NT2/D1 (cell line): Measurements from ENCODE around the gene ZNF805.

Source experiments
- SUZ12 ChIP-seq: IDR thresholded peaks from 2 replicates; pipeline ENCODE4 v1.6.1; 2011; ENCODE audit not compliant: insufficient read length, insufficient read depth; ENCODE audit errors: extremely low read depth
- YY1 ChIP-seq: IDR thresholded peaks from 2 replicates; pipeline ENCODE4 v1.6.1; 2011; ENCODE audit not compliant: insufficient read length, insufficient read depth

- TF ChIP-seq SUZ12 = no peak
- no peak for TF ChIP-seq YY1
These were observed 38.3 kb upstream of the ZNF805 start for GRCh38 chr19:57202160-57202559.
